Stomach smooth muscle (tissue), 2 donors: ENCODE measurements around the gene CD274.

Source experiments
- H3K27ac ChIP-seq: one replicate; pipeline ENCODE4 v1.7.0; 2013; ENCODE audit warnings: mild to moderate bottlenecking, low read length, inconsistent platforms
- H3K27me3 ChIP-seq, 2 donors: one replicate each; pipeline ENCODE4 v1.7.0; 2013; ENCODE audit warnings: low read length in 2 of 2; ENCODE audit not compliant: insufficient read depth in 2 of 2, control insufficient read depth in 1 of 2
- H3K36me3 ChIP-seq, 2 donors: one replicate each; pipeline ENCODE4 v1.7.0; 2013; ENCODE audit warnings: low read length in 2 of 2; ENCODE audit not compliant: control insufficient read depth in 2 of 2, insufficient read depth in 2 of 2
- H3K4me1 ChIP-seq: one replicate; pipeline ENCODE4 v1.7.0; 2013; ENCODE audit warnings: low read length; ENCODE audit not compliant: control insufficient read depth, insufficient read depth
- H3K4me3 ChIP-seq, 2 donors: one replicate each; pipeline ENCODE4 v1.7.0; 2013; ENCODE audit warnings: low read length in 2 of 2
- H3K9ac ChIP-seq, 2 donors: one replicate each; pipeline ENCODE4 v1.7.0; 2013; ENCODE audit warnings: low read length in 2 of 2, mild to moderate bottlenecking in 1 of 2
- H3K9me3 ChIP-seq, 2 donors: one replicate each; pipeline ENCODE4 v1.7.0; 2013; ENCODE audit warnings: low read length in 2 of 2; ENCODE audit not compliant: control insufficient read depth in 2 of 2
- donor health status: healthy.
- donor health status: Pancreatic carcinoma.

The CD274 gene

GRCh38 chr9:5515261-5515650, 64.9 kb downstream of the CD274 start:
- no peaks in the 10 kb centered on the region for H3K4me1 ChIP-seq

GRCh38 chr9:5516453-5517220, 66.3 kb downstream of the CD274 start:
- Histone ChIP-seq H3K9me3 (no peaks in the 10 kb centered on the region), H3K9ac (no peak overlapping the region), H3K4me1 (no peaks in the 10 kb centered on the region), H3K27ac (no peak overlapping the region), H3K36me3 (no peaks in the 10 kb centered on the region), H3K27me3 (no peaks in the 10 kb centered on the region), H3K4me3 (no peak overlapping the region)

More at GRCh38 chr9:5515261-5515650, 64.9 kb downstream of the CD274 start:
- no peaks in the 10 kb centered on the region for H3K27me3 ChIP-seq
- H3K9ac ChIP-seq: no peak overlapping the region
- no peaks in the 10 kb centered on the region for H3K9me3 ChIP-seq
- H3K36me3 ChIP-seq: no peaks in the 10 kb centered on the region
- no peak overlapping the region for H3K4me3 ChIP-seq
- H3K27ac ChIP-seq: no peak overlapping the region

GRCh38 chr9:5518171-5518936, 68.0 kb downstream of the CD274 start:
- Histone ChIP-seq H3K27ac (no peak overlapping the region), H3K4me1 (no peaks in the 10 kb centered on the region), H3K4me3 (no peak overlapping the region), H3K36me3 (no peaks in the 10 kb centered on the region), H3K9ac (no peak overlapping the region), H3K27me3 (no peaks in the 10 kb centered on the region), H3K9me3 (no peaks in the 10 kb centered on the region)

DNA sequence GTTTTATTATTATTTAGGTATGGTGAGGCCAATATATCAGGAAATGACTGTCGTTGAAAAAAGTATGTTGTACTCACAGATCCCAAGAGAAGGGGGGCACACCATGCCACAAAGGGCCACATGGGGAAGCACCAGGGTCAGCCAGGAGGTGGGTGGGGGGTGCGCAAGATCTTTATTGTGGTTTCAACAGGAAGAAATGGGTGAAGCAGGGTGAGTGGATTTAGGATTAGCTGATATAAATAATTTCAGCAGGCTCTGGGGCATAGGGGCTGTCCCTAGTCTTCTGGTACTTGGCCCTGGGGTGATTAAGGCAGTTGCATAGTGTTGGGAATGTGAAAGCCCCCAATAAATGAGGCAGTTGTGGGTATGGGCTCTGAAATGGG, 68.6 kb downstream of the CD274 start:
- no peak overlapping the region for H3K27ac ChIP-seq

More for the DNA sequence above, 68.6 kb downstream of the CD274 start:
- no peaks in the 10 kb centered on the region for H3K9me3 ChIP-seq
- no peak overlapping the region for H3K9ac ChIP-seq
- no peak overlapping the region for H3K4me3 ChIP-seq
- no peaks in the 10 kb centered on the region for H3K27me3 ChIP-seq
- H3K4me1 ChIP-seq: no peaks in the 10 kb centered on the region
- no peaks in the 10 kb centered on the region for H3K36me3 ChIP-seq
